CD4-positive, alpha-beta T cell treated with Interleukin-6 for 4 hours (primary cell): ENCODE results near the gene CDHR5.

Experiments
- DNase-seq: peaks from one replicate; pipeline ENCODE4 v3.0.0-alpha.2; 2020; ENCODE audit warnings: mixed read lengths

Gene CDHR5

GRCh38 chr11:609341-609811, 15.4 kb downstream of the CDHR5 start:
- DNase-seq = no peak

- DNase-seq = no peak
Observed at GRCh38 chr11:608791-609251, 15.9 kb downstream of the CDHR5 start.

- no peak for DNase-seq
Observed at GRCh38 chr11:607971-608659, 16.6 kb downstream of the CDHR5 start.

- DNase-seq = no peak
Observed at GRCh38 chr11:607020-607780, 17.6 kb downstream of the CDHR5 start.

GRCh38 chr11:606245-606644, 18.5 kb downstream of the CDHR5 start:
- no peak for DNase-seq

- no peak for DNase-seq
Observed at GRCh38 chr11:605286-606129, 19.2 kb downstream of the CDHR5 start.

- DNase-seq = no peak
Observed at GRCh38 chr11:603154-603553, 21.6 kb downstream of the CDHR5 start.

- no peak for DNase-seq
Observed at GRCh38 chr11:601573-602245, 23.0 kb downstream of the CDHR5 start.

- no peak for DNase-seq
Observed at GRCh38 chr11:598005-598680, 26.6 kb downstream of the CDHR5 start.

GRCh38 chr11:597166-597725, 27.5 kb downstream of the CDHR5 start:
- no peak for DNase-seq

GRCh38 chr11:596374-596773, 28.4 kb downstream of the CDHR5 start:
- DNase-seq = no peak

- no peak for DNase-seq
Observed at GRCh38 chr11:595400-595799, 29.4 kb downstream of the CDHR5 start.

- no peak for DNase-seq
Observed at GRCh38 chr11:593347-593746, 31.4 kb downstream of the CDHR5 start.

- no peak for DNase-seq
Observed at GRCh38 chr11:592918-593317, 31.8 kb downstream of the CDHR5 start.

GRCh38 chr11:592501-592900, 32.3 kb downstream of the CDHR5 start:
- DNase-seq = no peak

GRCh38 chr11:590997-591396, 33.8 kb downstream of the CDHR5 start:
- DNase-seq = no peak

- no peak for DNase-seq
Observed at GRCh38 chr11:589798-590197, 35.0 kb downstream of the CDHR5 start.

GRCh38 chr11:587978-588380, 36.8 kb downstream of the CDHR5 start:
- peak; percentile 78 for DNase-seq

GRCh38 chr11:587546-587945, 37.2 kb downstream of the CDHR5 start:
- DNase-seq = no peak

GRCh38 chr11:586376-587316, 38.1 kb downstream of the CDHR5 start:
- DNase-seq = no peak

GRCh38 chr11:584287-584686, 40.5 kb downstream of the CDHR5 start:
- DNase-seq = no peak
